GM10266 (cell line): ENCODE results near the gene EIF2B1.

Experiments used
- DNase-seq: peaks from one replicate; pipeline ENCODE4 v3.0.0; 2012; ENCODE audit errors: extremely low spot score
- TF ChIP-seq, protein P1 (sequence below): IDR thresholded peaks from 2 replicates; pipeline ENCODE4 v1.5.1; 2012; ENCODE audit warnings: mild to moderate bottlenecking, low read depth; ENCODE audit not compliant: control insufficient read depth, insufficient read depth; ENCODE audit errors: missing control alignments

Gene EIF2B1

DNA sequence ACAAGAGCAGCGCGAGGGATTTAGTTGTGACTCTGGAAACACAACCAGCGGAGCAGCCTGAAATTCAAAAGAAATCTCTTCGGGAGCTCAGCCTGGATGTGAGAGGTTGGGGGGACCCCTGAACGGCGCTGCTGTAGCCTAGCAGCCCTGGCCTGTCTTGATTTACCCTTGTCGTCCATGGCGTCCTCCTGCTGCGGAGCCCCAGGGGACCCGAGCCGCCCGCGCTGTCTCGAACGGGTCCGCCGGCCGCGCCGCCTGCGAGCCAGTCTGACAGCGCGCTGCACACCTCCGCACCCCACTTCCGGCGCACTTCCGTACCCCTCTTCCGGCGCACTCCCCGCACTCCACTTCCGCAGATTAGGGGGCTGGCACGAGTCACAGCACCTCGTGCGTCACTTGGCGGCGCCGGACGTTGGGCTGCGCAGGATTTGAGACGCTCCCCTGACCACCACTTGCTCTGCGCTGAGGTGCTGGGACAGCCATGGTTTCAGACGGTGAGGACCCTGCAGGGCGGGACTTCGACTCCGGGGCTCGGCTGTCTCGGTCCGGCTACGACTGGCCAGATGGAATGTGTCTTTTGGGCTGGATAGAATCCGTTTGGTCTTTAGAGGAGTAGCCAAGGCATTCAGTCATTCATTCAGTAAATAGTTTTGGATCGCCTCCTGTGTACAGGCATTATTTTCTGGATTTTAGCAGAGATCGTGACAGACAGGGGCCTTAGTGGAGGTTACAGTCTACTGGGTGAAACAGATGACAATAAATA lies at the start of gene EIF2B1, which contains the start of gene GTF2H3:
TSS of gene EIF2B1 (minus strand) at position 308 of the 763 bp plus-strand sequence. CDS start at position 179, 129 bp downstream.
TSS of gene GTF2H3 (plus strand) at position 451 of the 763 bp plus-strand sequence. CDS start at position 482, 31 bp downstream.
- DNase-seq, result peak; percentile 96
- TF ChIP-seq, protein P1, sequence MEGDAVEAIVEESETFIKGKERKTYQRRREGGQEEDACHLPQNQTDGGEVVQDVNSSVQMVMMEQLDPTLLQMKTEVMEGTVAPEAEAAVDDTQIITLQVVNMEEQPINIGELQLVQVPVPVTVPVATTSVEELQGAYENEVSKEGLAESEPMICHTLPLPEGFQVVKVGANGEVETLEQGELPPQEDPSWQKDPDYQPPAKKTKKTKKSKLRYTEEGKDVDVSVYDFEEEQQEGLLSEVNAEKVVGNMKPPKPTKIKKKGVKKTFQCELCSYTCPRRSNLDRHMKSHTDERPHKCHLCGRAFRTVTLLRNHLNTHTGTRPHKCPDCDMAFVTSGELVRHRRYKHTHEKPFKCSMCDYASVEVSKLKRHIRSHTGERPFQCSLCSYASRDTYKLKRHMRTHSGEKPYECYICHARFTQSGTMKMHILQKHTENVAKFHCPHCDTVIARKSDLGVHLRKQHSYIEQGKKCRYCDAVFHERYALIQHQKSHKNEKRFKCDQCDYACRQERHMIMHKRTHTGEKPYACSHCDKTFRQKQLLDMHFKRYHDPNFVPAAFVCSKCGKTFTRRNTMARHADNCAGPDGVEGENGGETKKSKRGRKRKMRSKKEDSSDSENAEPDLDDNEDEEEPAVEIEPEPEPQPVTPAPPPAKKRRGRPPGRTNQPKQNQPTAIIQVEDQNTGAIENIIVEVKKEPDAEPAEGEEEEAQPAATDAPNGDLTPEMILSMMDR, result no peak

DNA sequence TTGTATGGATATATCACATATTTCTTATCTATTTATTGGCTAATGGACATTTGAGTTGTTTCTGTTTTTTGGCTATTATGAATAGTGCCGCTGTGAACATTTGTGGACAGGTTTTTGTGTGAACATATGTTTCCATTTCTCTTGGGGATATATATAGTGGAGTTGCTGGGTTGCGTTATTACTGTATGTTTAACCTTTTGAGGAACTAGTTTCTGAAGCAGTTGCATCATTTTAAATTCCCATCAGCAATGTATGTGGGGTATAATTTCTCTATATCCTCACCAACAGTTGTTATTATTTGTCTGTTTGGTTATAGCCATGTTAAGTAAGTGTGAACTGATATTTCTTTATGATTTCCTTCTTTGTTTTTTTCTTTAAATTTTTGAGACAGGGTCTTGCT lies 48.1 kb upstream of the EIF2B1 start:
- no peak for DNase-seq

DNA sequence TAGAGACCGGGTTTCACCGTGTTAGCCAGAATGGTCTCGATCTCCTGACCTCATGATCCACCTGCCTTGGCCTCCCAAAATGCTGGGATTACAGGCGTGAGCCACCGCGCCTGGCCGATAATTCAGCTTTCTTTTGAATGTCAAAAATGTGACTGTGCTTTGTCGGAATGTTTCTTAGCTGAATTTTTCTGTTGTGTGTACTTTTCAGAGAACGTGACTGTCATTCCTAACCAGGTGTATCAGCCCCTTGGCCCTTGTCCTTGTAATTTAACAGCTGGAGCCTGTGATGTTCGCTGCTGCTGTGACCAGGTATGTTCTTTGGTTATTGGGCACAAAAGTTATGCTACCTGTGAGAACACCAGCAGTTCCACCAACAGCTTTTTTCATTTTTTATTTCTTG lies 45.5 kb upstream of the EIF2B1 start:
- DNase-seq, result no peak
- TF ChIP-seq, protein P1, result no peak

More for the DNA sequence above, 48.1 kb upstream of the EIF2B1 start:
- TF ChIP-seq, protein P1, result no peak

DNA sequence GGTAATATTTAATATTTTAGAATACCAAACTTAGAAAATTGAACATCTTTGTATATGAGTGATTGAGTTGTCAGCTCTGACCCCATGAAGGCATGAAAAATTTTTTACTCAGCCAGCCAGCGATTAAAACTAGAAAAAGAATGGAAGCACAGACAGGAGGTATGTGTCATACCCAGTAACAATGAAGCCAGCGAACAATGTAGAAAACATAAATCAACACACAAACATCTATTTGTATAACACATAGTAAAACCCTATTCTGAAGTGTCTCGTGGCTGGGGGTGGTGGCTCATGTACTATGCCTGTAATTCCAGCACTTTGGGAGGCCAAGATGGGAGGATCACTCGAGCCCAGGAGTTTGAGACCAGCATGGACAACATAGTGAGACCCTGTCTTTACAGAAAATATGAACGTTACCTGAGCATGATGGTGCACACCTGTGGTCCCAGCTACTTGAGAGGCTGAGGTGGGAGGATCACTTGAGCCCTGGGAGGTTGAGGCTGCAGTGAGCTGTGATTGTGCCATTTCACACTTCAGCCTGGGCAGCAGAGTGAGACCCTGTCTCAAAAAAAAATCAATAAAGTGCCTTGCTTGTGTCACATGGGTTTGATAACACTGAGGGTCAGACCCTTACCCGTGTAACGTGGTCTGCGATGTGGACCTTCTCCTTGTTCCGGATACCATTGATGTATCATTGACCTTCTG lies 43.3 kb upstream of the EIF2B1 start:
- TF ChIP-seq, protein P1, result no peak
- DNase-seq, result no peak

- TF ChIP-seq, protein P1, result no peak
- no peak for DNase-seq
Measured at GRCh38 chr12:123675436-123675835, 42.0 kb upstream of the EIF2B1 start.

DNA sequence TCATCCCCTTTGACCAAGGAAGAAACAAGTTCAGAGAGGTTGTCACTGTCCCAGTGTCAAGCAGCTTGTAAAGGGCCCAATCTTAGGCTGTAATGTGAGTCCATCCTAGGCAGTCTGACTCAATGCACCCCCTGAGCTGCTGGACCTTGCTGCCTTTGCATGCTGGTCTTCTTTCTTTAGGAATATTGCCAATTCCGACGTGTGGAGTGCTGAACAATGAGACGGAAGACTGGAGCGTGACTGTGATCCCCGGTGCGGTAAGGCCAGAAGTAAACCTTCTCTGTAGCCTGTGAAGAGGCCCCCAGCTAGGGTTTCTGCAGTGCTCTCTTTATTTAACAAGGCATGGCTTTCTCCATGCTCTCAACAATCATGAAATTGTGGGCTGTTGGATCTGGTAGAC lies 38.4 kb upstream of the EIF2B1 start:
- TF ChIP-seq, protein P1, result no peak
- DNase-seq, result no peak

GRCh38 chr12:123670882-123671728 lies 37.6 kb upstream of the EIF2B1 start, which contains the start of gene TCTN2:
TSS of gene TCTN2 (plus strand) at chr12:123671113. CDS start at chr12:123671241, 128 bp downstream.
- TF ChIP-seq, protein P1, result no peak

More at GRCh38 chr12:123670882-123671728, 37.6 kb upstream of the EIF2B1 start, which contains the start of gene TCTN2:
- DNase-seq, result peak; percentile 95
